Brain microvascular endothelial cell (primary cell): ENCODE data around the gene DDX39B.

ENCODE experiments used
- DNase-seq: peaks from one replicate; pipeline ENCODE4 v3.0.0-alpha.2; 2020
- H3K27ac ChIP-seq: fragments of 250-450 bp; sonication (Bioruptor Pico); 2 replicates; pipeline ENCODE4 v1.5.1; 2020; ENCODE audit warnings: mild to moderate bottlenecking, moderate library complexity
- H3K27me3 ChIP-seq: fragments of 250-450 bp; sonication (Bioruptor Pico); replicated peaks from 2 replicates; pipeline ENCODE4 v1.5.1; 2020; ENCODE audit warnings: mild to moderate bottlenecking
- H3K36me3 ChIP-seq: fragments of 250-450 bp; sonication (Bioruptor Pico); replicated peaks from 2 replicates; pipeline ENCODE4 v1.5.1; 2020; ENCODE audit warnings: mild to moderate bottlenecking
- H3K4me3 ChIP-seq: 2 replicates; pipeline ENCODE4 v1.5.1; 2011; ENCODE audit warnings: low read depth, mild to moderate bottlenecking, control low read depth, low read length, moderate library complexity
- in situ Hi-C: cut with HindIII; loops from 2 replicates; pipeline ENCODE4 v1.10.0; 2017; ENCODE audit warnings: low sequenced_read_pairs, low pct_ligation_motif_present
- TF ChIP-seq, protein P1 (sequence below): IDR thresholded peaks from 2 replicates; pipeline ENCODE4 v1.5.1; 2011; ENCODE audit warnings: low read depth, mild to moderate bottlenecking, moderate library complexity, low read length, control low read depth, inconsistent platforms; ENCODE audit errors: missing control alignments

The DDX39B gene

GRCh38 chr6:31529329-31530150 is 12.3 kb downstream of the DDX39B start:
- in situ Hi-C loops: no loop called here
- Histone ChIP-seq H3K27ac (no peak overlapping the region), H3K27me3 (no peaks in the 10 kb centered on the region), H3K4me3 (no peak overlapping the region), H3K36me3 (peaks cover 49% of the 10 kb centered on the region)
- TF ChIP-seq, protein P1, sequence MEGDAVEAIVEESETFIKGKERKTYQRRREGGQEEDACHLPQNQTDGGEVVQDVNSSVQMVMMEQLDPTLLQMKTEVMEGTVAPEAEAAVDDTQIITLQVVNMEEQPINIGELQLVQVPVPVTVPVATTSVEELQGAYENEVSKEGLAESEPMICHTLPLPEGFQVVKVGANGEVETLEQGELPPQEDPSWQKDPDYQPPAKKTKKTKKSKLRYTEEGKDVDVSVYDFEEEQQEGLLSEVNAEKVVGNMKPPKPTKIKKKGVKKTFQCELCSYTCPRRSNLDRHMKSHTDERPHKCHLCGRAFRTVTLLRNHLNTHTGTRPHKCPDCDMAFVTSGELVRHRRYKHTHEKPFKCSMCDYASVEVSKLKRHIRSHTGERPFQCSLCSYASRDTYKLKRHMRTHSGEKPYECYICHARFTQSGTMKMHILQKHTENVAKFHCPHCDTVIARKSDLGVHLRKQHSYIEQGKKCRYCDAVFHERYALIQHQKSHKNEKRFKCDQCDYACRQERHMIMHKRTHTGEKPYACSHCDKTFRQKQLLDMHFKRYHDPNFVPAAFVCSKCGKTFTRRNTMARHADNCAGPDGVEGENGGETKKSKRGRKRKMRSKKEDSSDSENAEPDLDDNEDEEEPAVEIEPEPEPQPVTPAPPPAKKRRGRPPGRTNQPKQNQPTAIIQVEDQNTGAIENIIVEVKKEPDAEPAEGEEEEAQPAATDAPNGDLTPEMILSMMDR: no peak
- no peak for DNase-seq

DNA sequence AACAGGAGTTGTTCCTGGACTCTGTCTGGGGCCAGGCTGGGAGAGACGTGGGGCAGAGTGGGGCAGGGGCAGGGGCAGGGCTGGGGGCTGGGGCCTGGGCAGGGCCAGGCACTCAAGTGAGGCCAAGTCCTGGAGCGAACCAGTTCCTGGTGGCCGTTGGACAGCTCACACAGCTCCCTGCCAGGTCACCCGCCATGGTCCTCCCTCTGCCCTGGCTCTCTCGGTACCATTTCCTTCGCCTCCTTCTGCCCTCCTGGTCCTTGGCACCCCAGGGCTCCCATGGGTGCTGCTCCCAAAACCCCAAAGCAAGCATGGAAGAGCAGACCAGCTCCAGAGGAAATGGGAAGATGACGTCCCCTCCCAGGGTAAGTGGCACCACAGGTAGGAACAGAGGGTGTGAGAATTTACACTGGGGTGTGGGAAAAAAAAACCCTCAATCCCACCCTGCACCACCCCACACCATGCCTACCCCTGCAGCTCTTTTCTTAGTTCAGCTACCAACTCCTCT is 12.9 kb downstream of the DDX39B start, which contains the start of gene MCCD1:
TSS of gene MCCD1 (plus strand) at position 142 of the 508 bp plus-strand sequence. CDS start at position 195, 53 bp downstream.
- in situ Hi-C loops: no loop called here
- no peak within 1 kb of the TSS for H3K4me3 ChIP-seq
- TF ChIP-seq, protein P1: no peak
- no peak within 1 kb of the TSS for H3K27ac ChIP-seq
- H3K36me3 ChIP-seq: peaks cover 42% of the 10 kb centered on the region
- no peak for DNase-seq
- H3K27me3 ChIP-seq: no peaks in the 10 kb centered on the region

DNA sequence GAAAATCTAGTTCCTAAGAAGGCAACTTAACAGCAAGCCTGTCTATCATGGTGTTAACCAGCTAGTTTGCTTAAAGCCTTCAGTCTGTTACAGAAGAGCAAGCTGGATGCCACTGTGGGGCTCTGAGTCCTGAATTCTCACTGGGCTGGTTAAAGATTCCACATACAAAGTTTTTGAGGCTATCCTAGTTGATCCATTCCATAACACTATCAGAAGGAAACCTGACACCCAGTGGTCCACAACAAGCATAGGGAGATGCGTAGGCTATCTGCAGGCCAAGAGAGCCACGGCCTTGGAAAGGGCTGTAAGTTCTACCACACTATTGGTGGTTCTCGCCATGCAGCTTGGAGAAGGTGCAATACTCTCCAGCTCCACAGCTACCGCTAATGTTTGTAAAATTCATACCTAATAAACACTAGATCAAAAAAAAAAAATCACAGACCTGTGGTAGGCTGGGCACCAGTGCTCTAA is 13.5 kb downstream of the DDX39B start:
- no peak for DNase-seq
- H3K27ac ChIP-seq: no peak overlapping the region
- TF ChIP-seq, protein P1: no peak
- peaks cover 37% of the 10 kb centered on the region for H3K36me3 ChIP-seq
- in situ Hi-C loops: no loop called here
- H3K27me3 ChIP-seq: no peaks in the 10 kb centered on the region
- H3K4me3 ChIP-seq: no peak overlapping the region

DNA sequence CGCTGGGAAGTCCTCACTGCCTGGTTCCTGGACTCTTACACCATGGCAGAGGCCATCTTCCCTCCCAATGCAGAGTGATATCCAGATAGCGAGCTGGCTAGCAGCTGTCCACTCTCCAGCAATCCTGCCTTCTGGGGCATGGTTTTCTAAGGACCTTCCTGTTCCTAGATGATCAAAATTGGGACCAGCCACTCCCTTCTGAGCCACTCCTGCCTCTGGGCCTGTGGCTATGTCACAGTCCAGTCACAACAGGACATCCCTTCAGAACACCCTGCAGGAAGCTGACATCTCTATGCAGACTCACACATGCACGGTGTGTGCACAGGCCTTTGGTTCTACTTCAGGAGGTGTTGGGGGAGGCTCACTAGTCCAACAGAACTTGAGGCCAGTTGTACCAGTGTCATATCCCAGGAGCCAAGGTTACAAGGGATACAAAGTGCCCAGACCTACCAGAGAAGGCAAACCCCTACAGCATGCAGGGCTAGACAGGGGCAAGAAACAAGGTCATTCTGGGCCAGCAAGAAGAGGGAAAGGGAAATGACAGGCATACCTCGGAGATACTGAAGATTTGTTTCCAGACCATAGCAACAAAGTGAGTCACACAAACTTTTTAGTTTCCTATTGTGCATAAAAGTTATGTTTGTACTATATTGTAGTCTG is 15.7 kb downstream of the DDX39B start:
- peak; percentile 66 for DNase-seq
- Histone ChIP-seq H3K36me3 (peaks cover 16% of the 10 kb centered on the region), H3K27me3 (no peaks in the 10 kb centered on the region), H3K4me3 (no peak overlapping the region), H3K27ac (peak overlapping the region; percentile 60)
- TF ChIP-seq, protein P1: no peak
- in situ Hi-C loops: no loop called here

DNA sequence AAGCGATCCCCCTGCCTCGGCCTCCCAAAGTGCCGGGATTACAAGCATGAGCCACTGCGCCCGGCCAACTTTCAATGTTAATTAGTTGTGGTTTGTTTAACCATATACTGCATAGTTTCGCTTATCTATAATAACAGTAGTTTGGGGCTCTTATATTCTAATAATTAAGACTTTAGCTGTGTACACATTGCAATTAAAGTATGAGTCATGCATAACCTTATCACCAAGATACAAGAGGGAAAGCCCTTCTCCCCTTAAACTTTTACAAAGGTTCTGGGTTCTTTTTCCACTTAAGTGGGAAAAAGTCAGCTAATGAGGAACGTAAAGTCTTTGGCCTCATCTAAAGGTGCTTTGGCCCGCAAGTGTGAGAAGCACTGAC is 16.3 kb downstream of the DDX39B start:
- TF ChIP-seq, protein P1: no peak
- no peaks in the 10 kb centered on the region for H3K27me3 ChIP-seq
- in situ Hi-C loops: no loop called here
- H3K4me3 ChIP-seq: no peak overlapping the region
- DNase-seq: no peak
- peaks cover 11% of the 10 kb centered on the region for H3K36me3 ChIP-seq
- H3K27ac ChIP-seq: peak overlapping the region; percentile 60
